SH-SY5Y (cell line): ENCODE data around the gene NAALADL2.

Experiments used
- GATA2 ChIP-seq: IDR thresholded peaks from 2 replicates; pipeline ENCODE4 v1.6.1; 2011; ENCODE audit warnings: mild to moderate bottlenecking, low read depth, low read length
- GATA3 ChIP-seq: IDR thresholded peaks from 2 replicates; pipeline ENCODE4 v1.6.1; 2011; ENCODE audit warnings: low read depth, mild to moderate bottlenecking, low read length, moderate library complexity

DNA sequence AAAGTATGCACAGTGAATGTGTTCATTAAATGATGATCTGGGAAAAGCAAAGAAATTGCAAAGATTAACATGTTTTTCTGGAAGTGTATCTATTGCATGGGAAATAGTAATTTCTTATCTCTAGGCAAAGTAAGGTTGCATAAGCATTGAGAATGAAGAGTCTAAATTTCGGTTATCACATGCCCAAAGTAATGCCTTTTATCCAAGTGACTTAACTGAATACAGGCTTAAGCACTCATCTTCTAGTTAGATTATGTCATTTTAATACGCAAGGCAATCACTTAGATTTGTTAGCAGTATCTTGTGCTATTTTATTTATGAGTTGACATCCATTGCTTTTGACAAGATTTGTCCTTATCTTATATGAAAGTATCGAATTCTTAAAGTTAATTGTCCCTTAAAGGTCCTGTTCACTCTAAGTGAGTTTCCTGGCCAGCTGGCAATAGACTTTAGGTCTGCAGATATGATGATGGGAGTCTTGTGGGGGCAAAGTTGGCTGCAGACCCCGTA, 100.5 kb downstream of the NAALADL2 start:
- TF ChIP-seq GATA2 (no peak), GATA3 (no peak)
